GM23248 (cell line): Measurements from ENCODE around the gene DEDD.

Experiments
- EZH2 ChIP-seq: fragments of 200-600 bp; sonication (generic); IDR thresholded peaks from 2 replicates; pipeline ENCODE4 v1.6.1; 2018; ENCODE audit warnings: antibody characterized with exemption, mild to moderate bottlenecking; ENCODE audit not compliant: insufficient read depth, poor library complexity, severe bottlenecking
- EZH2phosphoT487 ChIP-seq: fragments of 200-600 bp; sonication (generic); IDR thresholded peaks from 2 replicates; pipeline ENCODE4 v1.6.1; 2018; ENCODE audit warnings: antibody characterized with exemption, moderate library complexity, mild to moderate bottlenecking, low read depth; ENCODE audit not compliant: insufficient read depth

DNA sequence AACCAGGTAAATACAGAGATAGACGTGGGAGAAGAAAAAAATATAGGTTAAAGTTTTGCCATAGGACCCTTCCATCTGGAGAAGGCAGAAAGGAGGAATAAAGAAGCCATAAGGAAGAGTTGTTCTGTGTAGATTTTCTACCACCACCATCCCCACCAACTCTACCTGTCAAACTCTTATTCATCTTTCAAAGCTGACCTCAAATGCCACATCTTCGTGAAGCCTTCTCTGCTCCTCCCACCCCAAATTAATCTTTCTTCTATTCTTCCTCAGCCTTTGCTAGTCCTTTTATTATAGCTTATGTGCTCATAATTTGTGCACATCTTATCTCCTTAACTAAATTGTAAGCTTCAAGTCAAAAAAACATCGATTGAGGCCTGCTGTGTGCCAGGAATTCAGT lies 41.9 kb downstream of the DEDD start:
- TF ChIP-seq EZH2, result no peak
- no peak for TF ChIP-seq EZH2phosphoT487
